ENCODE data around the gene NCR3LG1.
A peak's percentile ranks its signal among the peaks of the same experiment; 100 is the strongest.

The NCR3LG1 gene

DNA sequence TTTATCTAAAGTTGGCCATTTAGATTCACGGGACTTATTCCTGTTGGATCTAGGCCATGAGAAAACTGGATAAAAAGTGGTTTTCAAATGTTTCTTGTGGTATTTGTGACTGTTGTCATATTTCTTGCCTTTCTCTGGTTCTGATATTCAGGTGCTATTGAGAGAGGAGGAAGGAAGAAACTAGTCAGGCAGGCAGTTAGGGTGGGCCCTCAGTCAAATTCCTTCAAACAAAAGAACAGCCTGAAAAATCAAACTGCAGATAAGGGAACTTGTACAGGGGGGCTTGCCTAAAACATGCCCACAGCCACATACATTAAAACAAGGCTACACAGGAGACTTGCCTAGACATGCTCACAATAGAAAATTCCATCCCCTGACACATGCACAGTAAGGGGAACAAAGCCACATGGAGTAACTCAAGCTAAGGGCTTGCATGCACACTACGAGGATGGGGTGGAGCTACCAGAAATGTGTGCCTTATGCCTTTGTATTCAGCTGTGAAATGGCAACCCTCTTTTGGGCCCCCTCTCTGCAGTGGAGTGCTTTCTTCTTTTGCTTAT, 18.2 kb downstream of the NCR3LG1 start:
- DNase-seq (ENCODE audit: insufficient read length, low spot score) (no peak), FAIRE-seq (no peak)

- no peak for FAIRE-seq
- DNase-seq (ENCODE audit: insufficient read length, low spot score), result no peak
These were observed 20.0 kb downstream of the NCR3LG1 start for GRCh38 chr11:17371614-17372013.

GRCh38 chr11:17375547-17375946, 23.9 kb downstream of the NCR3LG1 start:
- DNase-seq (ENCODE audit: insufficient read length, low spot score), result no peak
- no peak for FAIRE-seq

DNA sequence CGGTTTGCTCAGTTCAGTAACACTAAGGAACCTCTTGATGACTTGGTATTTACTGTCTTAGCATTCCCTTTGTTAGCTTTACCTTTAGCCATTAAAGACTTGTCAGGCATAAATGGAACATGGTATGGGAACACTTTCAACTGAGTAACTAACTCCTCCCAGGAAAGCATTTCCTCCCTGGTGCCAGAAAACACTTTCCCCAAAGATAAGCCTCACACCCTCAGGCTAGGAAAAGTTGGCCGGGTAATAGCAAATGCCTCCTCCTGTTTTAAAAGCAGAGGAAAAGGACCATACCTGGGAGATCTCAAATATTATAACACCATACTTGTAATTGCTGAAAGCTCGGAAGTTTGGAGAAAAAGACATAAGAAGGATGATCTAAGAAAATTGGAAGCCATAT, 24.9 kb downstream of the NCR3LG1 start:
- DNase-seq (ENCODE audit: insufficient read length, low spot score) (no peak), FAIRE-seq (no peak)

- FAIRE-seq, result no peak
- DNase-seq (ENCODE audit: insufficient read length, low spot score), result no peak
These were observed 27.1 kb downstream of the NCR3LG1 start for GRCh38 chr11:17378655-17379054.

DNA sequence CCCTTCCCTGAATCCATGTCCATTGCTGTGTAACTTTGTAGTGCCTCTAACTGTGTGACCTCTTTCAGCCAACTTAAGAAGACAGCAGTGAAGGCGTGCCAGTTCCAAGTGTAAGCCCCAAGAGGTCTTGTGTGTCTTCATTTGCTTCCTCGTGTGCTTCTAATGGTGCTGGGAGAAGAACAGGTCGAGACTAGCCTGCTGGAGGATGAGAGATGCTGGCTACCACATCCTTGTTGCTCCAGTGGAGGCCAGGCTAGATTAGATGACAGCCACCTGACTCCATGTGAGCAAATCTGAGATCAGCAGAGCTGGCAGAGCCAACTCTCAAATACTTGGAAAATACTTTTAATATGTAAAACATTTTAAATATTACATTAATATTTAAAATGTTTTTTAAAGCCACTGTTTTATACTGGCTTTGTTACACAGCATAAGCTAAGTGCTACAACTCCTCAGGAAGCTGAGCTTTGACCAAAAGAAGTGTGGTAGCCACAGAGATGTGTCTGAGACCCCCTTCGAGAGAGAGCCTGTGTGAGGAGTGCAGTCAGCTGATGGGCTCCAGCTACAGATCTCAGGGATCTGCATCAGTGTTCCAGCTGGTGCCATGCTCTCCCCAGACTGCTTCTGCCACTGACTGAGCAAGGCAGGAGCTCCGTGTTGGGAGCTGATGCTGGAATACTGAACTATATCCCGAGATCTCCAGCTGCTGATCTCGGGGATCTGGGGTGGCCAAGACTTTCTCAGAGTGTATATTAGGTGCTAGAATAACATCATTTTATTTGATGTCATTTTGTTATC, 28.0 kb downstream of the NCR3LG1 start:
- no peak for DNase-seq (ENCODE audit: insufficient read length, low spot score)
- FAIRE-seq, result no peak

DNA sequence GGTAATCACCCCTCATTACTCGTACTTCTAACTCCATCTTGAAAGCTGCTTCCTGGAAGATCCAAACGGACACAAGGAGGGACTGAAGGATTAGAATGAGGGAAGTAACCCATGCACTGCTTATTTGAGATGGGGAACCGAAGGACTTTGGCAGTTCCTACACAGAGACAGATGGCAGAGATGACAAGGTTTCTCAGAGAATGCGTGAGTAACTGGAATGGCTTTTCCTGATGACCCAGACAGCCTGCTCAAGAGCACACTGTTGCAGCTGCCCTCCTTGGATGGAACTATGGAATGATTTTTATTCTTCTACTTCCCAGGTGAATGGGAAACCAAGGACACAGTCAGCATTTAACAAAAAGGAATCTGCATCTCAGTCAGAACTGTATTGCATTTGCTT, 29.6 kb downstream of the NCR3LG1 start:
- no peak for DNase-seq (ENCODE audit: insufficient read length, low spot score)
- no peak for FAIRE-seq

- DNase-seq (ENCODE audit: insufficient read length, low spot score) (no peak), FAIRE-seq (no peak)
These were observed 30.6 kb downstream of the NCR3LG1 start for GRCh38 chr11:17382046-17382728.

DNA sequence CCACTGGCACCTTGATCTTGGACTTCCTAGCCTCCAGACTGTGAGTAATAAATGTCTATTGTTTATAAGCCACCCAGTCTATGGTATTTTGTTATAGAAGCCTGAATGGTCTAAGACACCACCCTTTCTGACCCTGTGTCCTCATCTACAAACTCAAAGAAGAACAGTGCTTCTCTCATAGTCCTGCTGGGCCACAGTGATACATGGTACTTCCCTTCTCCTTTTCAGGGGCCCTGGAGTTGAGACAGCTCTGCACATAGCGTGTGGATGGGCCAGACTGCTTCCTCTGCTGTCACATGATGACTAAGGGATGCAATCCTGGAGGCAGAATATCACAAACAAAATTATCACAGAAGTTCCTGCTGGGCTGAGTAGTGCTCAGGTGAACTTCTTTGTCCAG, 31.9 kb downstream of the NCR3LG1 start:
- FAIRE-seq (no peak), DNase-seq (ENCODE audit: insufficient read length, low spot score) (no peak)

DNA sequence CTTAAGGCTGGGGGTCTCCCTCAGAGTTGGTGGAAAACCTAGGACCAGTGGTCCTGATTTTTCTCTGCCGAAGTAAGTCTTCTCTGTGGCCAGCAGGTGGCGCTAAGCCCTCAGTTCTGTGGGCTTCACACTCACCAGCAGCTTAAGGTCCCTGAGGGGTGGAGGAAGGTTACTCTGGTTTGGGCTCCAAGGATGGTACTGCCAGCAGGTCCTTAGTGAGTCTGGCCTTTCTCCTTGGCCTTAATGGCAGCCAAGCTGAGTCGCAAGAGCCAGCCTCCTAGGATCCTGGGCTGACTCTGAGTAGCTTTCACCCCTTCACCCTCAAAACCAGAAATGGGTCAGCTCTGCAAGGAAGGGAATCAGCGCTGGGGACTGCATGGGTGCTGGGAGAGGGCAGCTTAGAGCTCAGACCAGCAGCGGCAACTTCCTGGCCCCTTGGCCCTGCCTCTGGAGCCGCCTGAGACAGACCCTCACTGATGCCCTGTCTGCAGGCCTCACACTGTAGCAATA, 32.5 kb downstream of the NCR3LG1 start:
- FAIRE-seq, result no peak
- DNase-seq (ENCODE audit: insufficient read length, low spot score), result peak; percentile 74

- no peak for FAIRE-seq
- DNase-seq (ENCODE audit: insufficient read length, low spot score), result no peak
These were observed 33.9 kb downstream of the NCR3LG1 start for GRCh38 chr11:17385492-17385891.

DNA sequence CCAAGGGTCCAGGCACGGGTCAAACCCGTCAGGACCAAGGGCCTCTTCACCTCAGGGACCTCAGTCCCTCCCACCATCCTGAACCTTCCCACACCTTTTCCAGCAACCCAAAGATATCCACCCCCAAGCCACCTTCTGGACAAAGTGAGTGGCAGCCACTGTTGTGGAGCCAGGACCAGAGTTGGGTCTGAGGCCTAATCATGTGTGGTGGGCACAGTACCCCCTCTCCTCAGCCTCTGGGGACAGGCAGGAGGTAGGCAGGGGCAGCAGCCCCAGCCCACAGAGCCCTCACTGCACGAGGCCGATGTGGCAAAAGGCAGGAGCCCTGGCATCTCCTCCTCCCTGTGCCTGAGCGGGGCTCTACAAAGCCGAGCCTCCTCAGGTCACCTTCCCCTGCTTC, 34.3 kb downstream of the NCR3LG1 start:
- no peak for DNase-seq (ENCODE audit: insufficient read length, low spot score)
- FAIRE-seq, result no peak

- DNase-seq (ENCODE audit: insufficient read length, low spot score), result peak; percentile 33
- FAIRE-seq, result peak; percentile 36
These were observed 34.9 kb downstream of the NCR3LG1 start for GRCh38 chr11:17386331-17387084.

DNA sequence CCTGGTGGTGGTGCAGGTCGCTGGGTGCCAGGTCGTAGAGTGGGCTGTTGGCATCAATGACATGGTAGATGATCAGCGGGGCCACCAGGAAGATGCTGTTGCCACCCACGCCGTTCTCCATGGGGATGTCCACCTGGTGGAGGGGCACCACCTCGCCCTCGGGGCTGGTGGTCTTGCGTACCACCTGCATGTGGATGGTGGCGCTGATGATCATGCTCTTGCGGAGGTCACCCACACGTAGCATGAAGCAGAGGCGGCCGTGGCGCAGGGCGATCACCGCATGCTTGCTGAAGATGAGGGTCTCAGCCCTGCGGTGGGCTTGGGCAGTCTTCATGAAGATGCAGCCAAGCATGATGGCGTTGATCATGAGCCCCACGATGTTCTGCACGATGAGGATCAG, 35.7 kb downstream of the NCR3LG1 start:
- FAIRE-seq, result no peak
- no peak for DNase-seq (ENCODE audit: insufficient read length, low spot score)

DNA sequence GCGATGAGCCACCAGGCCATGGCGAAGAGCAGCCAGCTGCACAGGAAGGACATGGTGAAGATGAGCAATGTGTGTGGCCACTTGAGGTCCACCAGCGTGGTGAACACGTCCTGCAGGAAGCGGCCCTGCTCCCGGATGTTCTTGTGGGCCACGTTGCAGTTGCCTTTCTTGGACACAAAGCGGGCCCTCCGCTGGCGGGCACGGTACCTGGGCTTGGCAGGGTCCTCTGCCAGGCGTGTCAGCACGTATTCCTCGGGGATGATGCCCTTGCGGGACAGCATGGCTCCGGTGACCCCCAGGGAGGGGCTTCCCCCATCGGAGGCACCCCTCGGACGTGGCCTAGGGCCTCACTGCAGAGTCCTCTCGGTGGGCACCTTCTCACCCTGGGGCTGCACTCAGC, 36.2 kb downstream of the NCR3LG1 start:
- DNase-seq (ENCODE audit: insufficient read length, low spot score) (no peak), FAIRE-seq (no peak)

GRCh38 chr11:17388609-17389210, 37.1 kb downstream of the NCR3LG1 start, which contains the start of gene KCNJ11:
TSS of gene KCNJ11 (minus strand) at chr11:17388659. CDS start at chr11:17388091, 568 bp downstream.
- DNase-seq (ENCODE audit: insufficient read length, low spot score) (no peak), FAIRE-seq (no peak)

GRCh38 chr11:17389211-17389956, 37.8 kb downstream of the NCR3LG1 start:
- DNase-seq (ENCODE audit: insufficient read length, low spot score), result peak; percentile 80
- no peak for FAIRE-seq

DNA sequence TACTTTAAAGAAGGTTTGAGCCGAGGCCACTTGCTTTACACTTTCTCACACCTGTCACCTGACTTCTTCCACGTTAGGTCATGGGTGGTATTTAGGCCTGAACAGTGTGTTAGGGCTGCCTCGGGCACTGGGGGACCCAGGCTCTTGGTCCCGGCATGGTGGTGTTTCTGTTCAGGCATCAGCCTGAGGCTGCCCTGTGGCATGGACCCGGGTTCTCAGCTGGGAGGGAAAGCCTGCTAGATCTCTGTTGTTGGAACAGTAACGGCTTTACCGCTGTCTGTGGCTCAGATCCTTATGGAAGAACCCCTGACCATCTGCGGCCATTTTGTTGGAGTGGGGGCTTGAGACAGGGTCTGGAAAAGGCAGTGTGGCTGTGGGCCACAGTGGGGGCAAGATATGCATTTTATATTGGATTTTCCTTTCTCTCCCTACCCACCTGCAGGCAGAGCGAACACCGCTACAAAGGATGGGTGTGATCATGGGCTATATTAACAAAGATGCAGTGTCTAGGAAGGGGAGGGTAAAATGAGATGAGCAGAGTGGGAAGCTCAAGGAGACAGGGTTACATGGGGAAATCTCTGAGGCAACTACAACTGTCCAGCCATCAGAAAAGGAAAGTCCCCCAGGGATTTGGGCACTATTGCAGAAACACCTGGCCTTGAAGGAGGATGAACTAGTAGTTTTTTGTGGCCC, 38.5 kb downstream of the NCR3LG1 start:
- DNase-seq (ENCODE audit: insufficient read length, low spot score), result no peak
- no peak for FAIRE-seq
